ENCODE measurements around the gene C12orf54. TPM values are rescaled to one million over a fixed set of nuclear protein-coding genes. Genes with fewer than 3 reads are reported as not detected.

The C12orf54 gene
- total and polyA plus RNA-seq, 2 of the 8 experiments (the other 6 are each of a cell fraction or from before 2014, with no cell fraction given): not detected

DNA sequence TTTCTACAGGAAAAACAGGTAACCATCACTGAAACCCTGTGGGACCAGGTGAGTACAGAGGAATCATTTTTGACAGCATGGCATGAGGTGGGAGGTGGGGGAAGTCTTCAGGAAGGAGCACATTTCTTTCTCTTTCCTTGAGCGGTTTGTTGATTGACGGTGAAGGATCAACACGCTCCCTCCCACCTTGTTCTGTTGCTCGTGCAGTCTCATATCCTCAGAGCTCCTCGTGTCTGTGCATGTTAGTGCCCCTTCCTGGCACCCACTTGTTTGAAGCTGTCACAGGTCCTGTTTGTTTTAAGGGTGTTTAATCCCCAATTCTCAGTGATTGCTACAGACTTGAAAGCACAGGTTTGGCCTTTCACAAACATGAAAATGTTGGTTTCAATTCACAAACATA, 4.4 kb downstream of the C12orf54 start:
- POLR2A ChIA-PET (ENCODE audit: partially characterized antibody): no interaction called here

More for the DNA sequence above, 4.4 kb downstream of the C12orf54 start:
- Histone ChIP-seq H2BK12ac (ENCODE audit: low read depth, low read length) (no peak overlapping the region), H2BK20ac (ENCODE audit: low read length) (no peak overlapping the region), H2BK120ac (replicated peaks; ENCODE audit: low read depth, low read length) (no peak overlapping the region), H2AFZ (ENCODE audit: low read length) (no peak overlapping the region), H3K23ac (ENCODE audit: insufficient read length) (no peak overlapping the region), H4K5ac (ENCODE audit: insufficient read length, low read depth, low read length) (no peak overlapping the region), H3K27me3 (replicated peaks in 1 of 4; ENCODE audit: control insufficient read depth in 3 of 4, extremely low read depth in 1 of 4, insufficient read depth in 3 of 4, low read length in 3 of 4) (no peaks in the 10 kb centered on the region), H3K36me3 (ENCODE audit: control insufficient read depth in 2 of 4, insufficient read depth in 4 of 4, low read length in 3 of 4) (no peaks in the 10 kb centered on the region), H3K4me2 (ENCODE audit: insufficient read depth in 1 of 2, low read depth in 2 of 2, low read length in 2 of 2) (no peak overlapping the region), H4K20me1 (replicated peaks in 1 of 2; ENCODE audit: control insufficient read depth in 1 of 2, insufficient read depth in 2 of 2, low read length in 2 of 2) (no peaks in the 10 kb centered on the region), H3K14ac (ENCODE audit: insufficient read length) (no peak overlapping the region), H3K4me1 (replicated peaks in 1 of 4; ENCODE audit: control insufficient read depth in 3 of 4, insufficient read depth in 4 of 4, low read length in 3 of 4) (no peaks in the 10 kb centered on the region), H3K56ac (replicated peaks; ENCODE audit: insufficient read length, low read depth, low read length) (no peak overlapping the region), H2AK5ac (ENCODE audit: low read depth, low read length) (no peak overlapping the region), H3K18ac (ENCODE audit: extremely low read depth, low read length) (no peak overlapping the region), H3K9ac (replicated peaks in 1 of 4; ENCODE audit: extremely low read depth in 1 of 4, low read depth in 3 of 4, low read length in 3 of 4) (no peak overlapping the region), H3K9me3 (ENCODE audit: insufficient read depth in 2 of 2, low read depth in 1 of 2, low read length in 1 of 2) (peaks cover 0 to 15% of the 10 kb centered on the region in 2 experiments; a peak in 2 of 4 replicates), H2BK15ac (ENCODE audit: low read length) (no peak overlapping the region), H3K23me2 (ENCODE audit: low read depth, low read length) (no peaks in the 10 kb centered on the region), H3K79me1 (ENCODE audit: low read depth, low read length) (no peaks in the 10 kb centered on the region), H4K91ac (replicated peaks; ENCODE audit: insufficient read length, low read length) (no peak overlapping the region), H3K79me2 (ENCODE audit: control insufficient read depth in 1 of 2, insufficient read depth in 2 of 2, low read length in 2 of 2) (no peaks in the 10 kb centered on the region), H3K4me3 (ENCODE audit: extremely low read depth in 1 of 4, insufficient read depth in 2 of 4, low read depth in 3 of 4, low read length in 4 of 4) (no peak overlapping the region), H3K27ac (ENCODE audit: low read depth, low read length) (no peak overlapping the region), H2BK5ac (ENCODE audit: low read depth, low read length) (no peak overlapping the region), H4K8ac (ENCODE audit: extremely low read depth, insufficient read depth, low read length) (no peak overlapping the region), H3K4ac (replicated peaks; ENCODE audit: insufficient read length, low read depth, low read length) (no peak overlapping the region)
- FAIRE-seq: no peak
- DNase-seq (ENCODE audit: low read depth in 1 of 2, low spot score in 2 of 2): no peak
- TF ChIP-seq, protein P1, sequence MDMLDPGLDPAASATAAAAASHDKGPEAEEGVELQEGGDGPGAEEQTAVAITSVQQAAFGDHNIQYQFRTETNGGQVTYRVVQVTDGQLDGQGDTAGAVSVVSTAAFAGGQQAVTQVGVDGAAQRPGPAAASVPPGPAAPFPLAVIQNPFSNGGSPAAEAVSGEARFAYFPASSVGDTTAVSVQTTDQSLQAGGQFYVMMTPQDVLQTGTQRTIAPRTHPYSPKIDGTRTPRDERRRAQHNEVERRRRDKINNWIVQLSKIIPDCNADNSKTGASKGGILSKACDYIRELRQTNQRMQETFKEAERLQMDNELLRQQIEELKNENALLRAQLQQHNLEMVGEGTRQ (IDR thresholded peaks at IDR 0.05; ENCODE audit: low read length): no peak
- TF ChIP-seq KDM5A (IDR thresholded peaks at IDR 0.05; ENCODE audit: low read length): no peak
- no peak for TF ChIP-seq MAFK (IDR thresholded peaks at IDR 0.05; ENCODE audit: low read depth, low read length)
- TF ChIP-seq BCL11A (IDR thresholded peaks at IDR 0.05; ENCODE audit: low read depth in 2 of 2, low read length in 2 of 2): no peak
- TF ChIP-seq CREB1 (IDR thresholded peaks at IDR 0.05): no peak
- TF ChIP-seq HDAC2 (IDR thresholded peaks at IDR 0.05; ENCODE audit: borderline replicate concordance in 1 of 2, low read depth in 2 of 2, low read length in 2 of 2): no peak
- no peak for TF ChIP-seq TCF12 (IDR thresholded peaks at IDR 0.05; ENCODE audit: low read depth, low read length)
- TF ChIP-seq, protein P2, sequence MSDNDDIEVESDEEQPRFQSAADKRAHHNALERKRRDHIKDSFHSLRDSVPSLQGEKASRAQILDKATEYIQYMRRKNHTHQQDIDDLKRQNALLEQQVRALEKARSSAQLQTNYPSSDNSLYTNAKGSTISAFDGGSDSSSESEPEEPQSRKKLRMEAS (IDR thresholded peaks at IDR 0.05): no peak
- TF ChIP-seq, protein P3, sequence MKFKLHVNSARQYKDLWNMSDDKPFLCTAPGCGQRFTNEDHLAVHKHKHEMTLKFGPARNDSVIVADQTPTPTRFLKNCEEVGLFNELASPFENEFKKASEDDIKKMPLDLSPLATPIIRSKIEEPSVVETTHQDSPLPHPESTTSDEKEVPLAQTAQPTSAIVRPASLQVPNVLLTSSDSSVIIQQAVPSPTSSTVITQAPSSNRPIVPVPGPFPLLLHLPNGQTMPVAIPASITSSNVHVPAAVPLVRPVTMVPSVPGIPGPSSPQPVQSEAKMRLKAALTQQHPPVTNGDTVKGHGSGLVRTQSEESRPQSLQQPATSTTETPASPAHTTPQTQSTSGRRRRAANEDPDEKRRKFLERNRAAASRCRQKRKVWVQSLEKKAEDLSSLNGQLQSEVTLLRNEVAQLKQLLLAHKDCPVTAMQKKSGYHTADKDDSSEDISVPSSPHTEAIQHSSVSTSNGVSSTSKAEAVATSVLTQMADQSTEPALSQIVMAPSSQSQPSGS (IDR thresholded peaks at IDR 0.05; ENCODE audit: low read length): no peak
- TF ChIP-seq CTBP2 (IDR thresholded peaks at IDR 0.05; ENCODE audit: borderline replicate concordance, insufficient read depth, insufficient read length, low read length): no peak
- CTCF ChIA-PET (ENCODE audit: partially characterized antibody): interaction anchor here (2.3 kb wide), 1 partner anchor 55 kb away, joined by 8 read pairs; no protein-coding TSS in a partner anchor
- 90% methylated on average over 5 of the region's 5 CpGs; no CpG with 5 or more reads in 1 of the 2 experiments for WGBS, 2 experiments (ENCODE audit: extremely low coverage in 1 of 2, insufficient coverage in 1 of 2, insufficient read length in 1 of 2, insufficient replicate concordance in 2 of 2, low coverage in 1 of 2, low lambda C conversion rate in 2 of 2, missing lambda C conversion rate in 1 of 2)
